GM18505 (cell line): ENCODE measurements around the gene CYP8B1.

Experiments used
- ATAC-seq: cut with Tn5 transposase; IDR thresholded peaks from one replicate; pipeline ENCODE4 v1.9.1; 2021; ENCODE audit not compliant: unreplicated experiment
- POLR2A ChIP-seq: IDR thresholded peaks from 4 replicates; pipeline ENCODE4 v1.6.1; 2011; ENCODE audit warnings: borderline replicate concordance; ENCODE audit not compliant: insufficient read depth, insufficient read length; ENCODE audit errors: extremely low read depth

CYP8B1 gene

GRCh38 chr3:42876940-42877720, 1.5 kb upstream of the CYP8B1 start:
- ATAC-seq, result no peak
- no peak for TF ChIP-seq POLR2A

GRCh38 chr3:42876401-42876800, 722 bp upstream of the CYP8B1 start:
- no peak for TF ChIP-seq POLR2A
- no peak for ATAC-seq

GRCh38 chr3:42874749-42875148, 930 bp downstream of the CYP8B1 start:
- ATAC-seq, result no peak
- no peak for TF ChIP-seq POLR2A

GRCh38 chr3:42873221-42873982, 2.3 kb downstream of the CYP8B1 start:
- no peak for ATAC-seq
- TF ChIP-seq POLR2A, result no peak

GRCh38 chr3:42872718-42873117, 3.0 kb downstream of the CYP8B1 start:
- ATAC-seq, result no peak
- no peak for TF ChIP-seq POLR2A

- TF ChIP-seq POLR2A, result no peak
- no peak for ATAC-seq
These were observed 4.0 kb downstream of the CYP8B1 start for GRCh38 chr3:42871592-42872196.

GRCh38 chr3:42868841-42869240, 6.8 kb downstream of the CYP8B1 start:
- no peak for ATAC-seq
- no peak for TF ChIP-seq POLR2A

GRCh38 chr3:42867138-42867537, 8.5 kb downstream of the CYP8B1 start:
- no peak for ATAC-seq
- TF ChIP-seq POLR2A, result no peak

GRCh38 chr3:42865256-42865655, 10.4 kb downstream of the CYP8B1 start:
- no peak for TF ChIP-seq POLR2A
- no peak for ATAC-seq

- no peak for ATAC-seq
- TF ChIP-seq POLR2A, result no peak
These were observed 11.2 kb downstream of the CYP8B1 start for GRCh38 chr3:42864321-42864950.

GRCh38 chr3:42856544-42856943, 19.1 kb downstream of the CYP8B1 start:
- no peak for ATAC-seq

GRCh38 chr3:42855547-42856380, 19.9 kb downstream of the CYP8B1 start:
- TF ChIP-seq POLR2A, result no peak
- no peak for ATAC-seq

More at GRCh38 chr3:42856544-42856943, 19.1 kb downstream of the CYP8B1 start:
- TF ChIP-seq POLR2A, result no peak

GRCh38 chr3:42855219-42855546, 20.5 kb downstream of the CYP8B1 start:
- no peak for TF ChIP-seq POLR2A
- no peak for ATAC-seq

- TF ChIP-seq POLR2A, result no peak
- no peak for ATAC-seq
These were observed 21.9 kb downstream of the CYP8B1 start for GRCh38 chr3:42853739-42854302.
